Liver (tissue), 9 donors: Measurements from ENCODE around the gene DBNDD2. TPM values are rescaled to one million over a fixed set of nuclear protein-coding genes. Genes with fewer than 3 reads are reported as not detected.

Experiments
- DNase-seq: peaks from one replicate; pipeline ENCODE4 v3.0.0-alpha.2; 2017; ENCODE audit warnings: low spot score
- H3K27ac ChIP-seq, 2 donors: one replicate each; pipeline ENCODE4 v1.7.0; 2013; ENCODE audit warnings: inconsistent platforms in 2 of 2, low read length in 2 of 2, control low read depth in 1 of 2, low read depth in 1 of 2, mild to moderate bottlenecking in 1 of 2
- H3K27me3 ChIP-seq, 4 donors: one replicate each; pipeline versions ENCODE4 v1.6.1 to v1.7.0; 2013; ENCODE audit warnings: low read length in 3 of 4, inconsistent platforms in 1 of 4, mild to moderate bottlenecking in 1 of 4, moderate library complexity in 1 of 4; ENCODE audit not compliant: control insufficient read depth in 4 of 4, insufficient read depth in 4 of 4
- H3K36me3 ChIP-seq, 4 donors: one replicate each; pipeline versions ENCODE4 v1.6.1 to v1.7.0; 2013; ENCODE audit warnings: low read length in 3 of 4, mild to moderate bottlenecking in 3 of 4, low read depth in 1 of 4, moderate library complexity in 1 of 4; ENCODE audit not compliant: control insufficient read depth in 4 of 4, insufficient read depth in 3 of 4
- H3K4me1 ChIP-seq, 4 donors: one replicate each; pipeline versions ENCODE4 v1.6.1 to v1.7.0; 2013; ENCODE audit warnings: low read length in 3 of 4, mild to moderate bottlenecking in 3 of 4, moderate library complexity in 1 of 4; ENCODE audit not compliant: control insufficient read depth in 4 of 4, insufficient read depth in 4 of 4
- H3K4me3 ChIP-seq, 3 donors: one replicate each; pipeline versions ENCODE4 v1.6.1 to v1.7.0; 2013; ENCODE audit warnings: low read length in 3 of 3, control low read depth in 1 of 3, low read depth in 1 of 3, mild to moderate bottlenecking in 1 of 3
- H3K9ac ChIP-seq, 2 donors: one replicate each; pipeline ENCODE4 v1.7.0; 2013; ENCODE audit warnings: low read length in 2 of 2, mild to moderate bottlenecking in 2 of 2, moderate library complexity in 2 of 2, control low read depth in 1 of 2, low read depth in 1 of 2
- H3K9me3 ChIP-seq, 4 donors: one replicate each; pipeline versions ENCODE4 v1.6.1 to v1.7.0; 2013; ENCODE audit warnings: low read length in 3 of 4; ENCODE audit not compliant: control insufficient read depth in 4 of 4
- FOXA1 ChIP-seq: IDR thresholded peaks from 2 replicates; pipeline ENCODE4 v1.6.1; 2016; ENCODE audit warnings: antibody characterized with exemption
- GABPA ChIP-seq, 2 donors: IDR thresholded peaks in 1 of 2; conservative IDR thresholded peaks in 1 of 2; 2 replicates each; pipeline ENCODE4 v1.6.1; 2016; ENCODE audit warnings: antibody characterized with exemption in 2 of 2, mild to moderate bottlenecking in 1 of 2, moderate library complexity in 1 of 2
- HNF4A ChIP-seq, 2 donors: conservative IDR thresholded peaks; 2 replicates each; pipeline ENCODE4 v1.6.1; 2016; ENCODE audit warnings: antibody characterized with exemption in 2 of 2, mild to moderate bottlenecking in 2 of 2
- HNF4G ChIP-seq: IDR thresholded peaks from 2 replicates; pipeline ENCODE4 v1.6.1; 2016; ENCODE audit warnings: antibody characterized with exemption
- MAX ChIP-seq: IDR thresholded peaks from 2 replicates; pipeline ENCODE4 v1.6.1; 2016; ENCODE audit warnings: antibody characterized with exemption
- NR2F2 ChIP-seq: IDR thresholded peaks from 2 replicates; pipeline ENCODE4 v1.6.1; 2016; ENCODE audit warnings: antibody characterized with exemption
- RAD21 ChIP-seq, 2 donors: IDR thresholded peaks; 2 replicates each; pipeline ENCODE4 v1.6.1; 2016; ENCODE audit warnings: antibody characterized with exemption in 2 of 2, mild to moderate bottlenecking in 2 of 2
- REST ChIP-seq: IDR thresholded peaks from 2 replicates; pipeline ENCODE4 v1.6.1; 2016; ENCODE audit warnings: antibody characterized with exemption, mild to moderate bottlenecking
- RXRA ChIP-seq, 2 donors: IDR thresholded peaks; 2 replicates each; pipeline ENCODE4 v1.6.1; 2017 to 2018; ENCODE audit warnings: antibody characterized with exemption in 2 of 2, mild to moderate bottlenecking in 1 of 2
- SP1 ChIP-seq: IDR thresholded peaks from 2 replicates; pipeline ENCODE4 v1.6.1; 2018; ENCODE audit warnings: antibody characterized with exemption, mild to moderate bottlenecking
- YY1 ChIP-seq: IDR thresholded peaks from 2 replicates; pipeline ENCODE4 v1.6.1; 2016; ENCODE audit warnings: antibody characterized with exemption, mild to moderate bottlenecking
- WGBS: extraction: QIAGEN DNeasy Blood & Tissue Kit; methylation state at CpG from one replicate; pipeline ENCODE4 v1.1.7; 2013; 5-methylcytosine and 5-hydroxymethylcytosine counted together
- polyA plus RNA-seq, 2 donors: library from polyadenylated mRNA; stranded (reverse) in 1 of 2; unstranded in 1 of 2; fragments of 200-250 nt in 1 of 2; fragments of >200 nt in 1 of 2; fragmentation: Nextera tagmentation in 1 of 2; extraction: Ambion mirVana in 1 of 2; gene quantifications; one replicate each; pipeline versions ENCODE4 v1.2.1 to v1.2.3, GENCODE V29; 2013 to 2015
- total RNA-seq, 2 donors: library from RNA; depleted of rRNA; stranded (reverse); fragments of >200 nt; gene quantifications; one replicate each; pipeline ENCODE4 v1.2.3, GENCODE V29; 2014
- TF ChIP-seq, protein P1 (sequence below): IDR thresholded peaks from 2 replicates; pipeline ENCODE4 v1.6.1; 2016; ENCODE audit warnings: antibody characterized with exemption
- TF ChIP-seq, protein P2 (sequence below): fragments of 150-350 bp; IDR thresholded peaks from 2 replicates; pipeline ENCODE4 v1.5.1; 2017; ENCODE audit warnings: improper control_type of control experiment, low read depth, low read length; ENCODE audit not compliant: missing input control
- donor health status: healthy.
- donor health status: healthy.
- donor health status: healthy.
- donor health status: healthy.
- donor health status: healthy.

DBNDD2 gene
- total and polyA plus RNA-seq, 4 donors = 2.1 to 4.6 (median 2.7) TPM

DNA sequence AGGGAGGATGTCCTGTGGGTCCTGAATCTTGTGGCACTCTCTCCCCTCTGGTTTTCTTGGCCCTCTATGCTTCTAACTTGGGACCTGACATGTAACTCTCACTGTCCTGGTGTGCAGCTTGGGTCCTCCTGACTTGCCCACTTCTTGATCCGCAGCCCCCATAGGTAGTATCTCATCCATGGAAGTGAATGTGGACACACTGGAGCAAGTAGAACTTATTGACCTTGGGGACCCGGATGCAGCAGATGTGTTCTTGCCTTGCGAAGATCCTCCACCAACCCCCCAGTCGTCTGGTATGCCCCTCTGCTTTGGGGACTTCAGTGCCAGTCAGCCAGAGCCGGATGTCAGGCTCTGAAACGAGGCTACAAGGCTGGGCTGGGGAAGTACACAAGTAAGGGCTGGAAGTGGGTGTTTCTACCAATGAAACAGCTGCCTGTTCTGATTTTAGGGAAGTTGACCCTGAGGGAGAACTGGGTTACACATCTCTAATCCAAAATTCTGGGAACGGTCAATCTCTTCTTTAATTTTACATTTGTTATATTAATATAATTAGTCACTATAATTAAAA, 641 bp downstream of the DBNDD2 start:
- Histone ChIP-seq H3K9me3 (no peaks in the 10 kb centered on the region), H3K9ac (no peak overlapping the region), H3K4me1 (peaks cover 0 to 19% (median 11%) of the 10 kb centered on the region in 4 donors), H3K4me3 (no peak overlapping the region), H3K27me3 (peaks cover 0 to 2% (median 0%) of the 10 kb centered on the region in 4 donors), H3K27ac (no peak overlapping the region), H3K36me3 (peaks cover 0 to 3% (median 1%) of the 10 kb centered on the region in 4 donors)
- WGBS = 79% methylated on average over 7 of the region's 7 CpGs
- no peak for DNase-seq
- no peak for TF ChIP-seq GABPA (IDR thresholded peaks at IDR 0.05 in 1 of 2, conservative IDR thresholded peaks at IDR 0.05 in 1 of 2)
- TF ChIP-seq, protein P1, sequence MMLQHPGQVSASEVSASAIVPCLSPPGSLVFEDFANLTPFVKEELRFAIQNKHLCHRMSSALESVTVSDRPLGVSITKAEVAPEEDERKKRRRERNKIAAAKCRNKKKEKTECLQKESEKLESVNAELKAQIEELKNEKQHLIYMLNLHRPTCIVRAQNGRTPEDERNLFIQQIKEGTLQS = no peak
- TF ChIP-seq HNF4G = no peak
- TF ChIP-seq, protein P2, sequence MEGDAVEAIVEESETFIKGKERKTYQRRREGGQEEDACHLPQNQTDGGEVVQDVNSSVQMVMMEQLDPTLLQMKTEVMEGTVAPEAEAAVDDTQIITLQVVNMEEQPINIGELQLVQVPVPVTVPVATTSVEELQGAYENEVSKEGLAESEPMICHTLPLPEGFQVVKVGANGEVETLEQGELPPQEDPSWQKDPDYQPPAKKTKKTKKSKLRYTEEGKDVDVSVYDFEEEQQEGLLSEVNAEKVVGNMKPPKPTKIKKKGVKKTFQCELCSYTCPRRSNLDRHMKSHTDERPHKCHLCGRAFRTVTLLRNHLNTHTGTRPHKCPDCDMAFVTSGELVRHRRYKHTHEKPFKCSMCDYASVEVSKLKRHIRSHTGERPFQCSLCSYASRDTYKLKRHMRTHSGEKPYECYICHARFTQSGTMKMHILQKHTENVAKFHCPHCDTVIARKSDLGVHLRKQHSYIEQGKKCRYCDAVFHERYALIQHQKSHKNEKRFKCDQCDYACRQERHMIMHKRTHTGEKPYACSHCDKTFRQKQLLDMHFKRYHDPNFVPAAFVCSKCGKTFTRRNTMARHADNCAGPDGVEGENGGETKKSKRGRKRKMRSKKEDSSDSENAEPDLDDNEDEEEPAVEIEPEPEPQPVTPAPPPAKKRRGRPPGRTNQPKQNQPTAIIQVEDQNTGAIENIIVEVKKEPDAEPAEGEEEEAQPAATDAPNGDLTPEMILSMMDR = no peak
- TF ChIP-seq REST = no peak
- TF ChIP-seq FOXA1 = no peak
- TF ChIP-seq SP1 = no peak
- no peak for TF ChIP-seq HNF4A (conservative IDR thresholded peaks at IDR 0.05)
- no peak for TF ChIP-seq MAX

GRCh38 chr20:45409521-45410272, 1.6 kb downstream of the DBNDD2 start:
- Histone ChIP-seq H3K4me1 (peaks cover 0 to 19% (median 11%) of the 10 kb centered on the region in 4 donors), H3K27me3 (peaks cover 0 to 2% (median 0%) of the 10 kb centered on the region in 4 donors), H3K9ac (no peak overlapping the region), H3K36me3 (peaks cover 0 to 3% (median 1%) of the 10 kb centered on the region in 4 donors), H3K9me3 (no peaks in the 10 kb centered on the region), H3K27ac (no peak overlapping the region), H3K4me3 (no peak overlapping the region)
- WGBS = 87% methylated on average over 7 of the region's 7 CpGs
- TF ChIP-seq SP1 (no peak), RXRA (IDR thresholded peaks at IDR 0.05) (no peak), YY1 (no peak), NR2F2 (no peak), MAX (no peak), RAD21 (IDR thresholded peaks at IDR 0.05) (no peak), HNF4A (conservative IDR thresholded peaks at IDR 0.05) (no peak), FOXA1 (no peak), HNF4G (no peak)
- TF ChIP-seq, protein P1 = no peak
- TF ChIP-seq, protein P2 = no peak
- DNase-seq = no peak
